ENCODE measurements around the gene GMDS.

- TF ChIP-seq EZH2phosphoT487 (IDR thresholded peaks at IDR 0.05; ENCODE audit: borderline replicate concordance), result no peak
- TF ChIP-seq CTCF (conservative IDR thresholded peaks at IDR 0.05; ENCODE audit: low read length), result peak; percentile 63
These were observed 86.7 kb downstream of the GMDS start for GRCh38 chr6:2158596-2159271.

Data from Loucy (cell line).